Ishikawa (cell line): ENCODE data around the gene SCAPER.

ENCODE experiments used
- CEBPB ChIP-seq: IDR thresholded peaks from 2 replicates; pipeline ENCODE4 v1.6.1; 2012
- CREB1 ChIP-seq: IDR thresholded peaks from 2 replicates; pipeline ENCODE4 v1.6.1; 2012; ENCODE audit warnings: low read depth
- EGR1 ChIP-seq: IDR thresholded peaks from 2 replicates; pipeline ENCODE4 v1.6.1; 2012
- EP300 ChIP-seq: IDR thresholded peaks from 2 replicates; pipeline ENCODE4 v1.6.1; 2012; ENCODE audit warnings: borderline replicate concordance
- FOXM1 ChIP-seq: IDR thresholded peaks from 2 replicates; pipeline ENCODE4 v1.6.1; 2012; ENCODE audit warnings: low read depth, borderline replicate concordance
- NFIC ChIP-seq: IDR thresholded peaks from 2 replicates; pipeline ENCODE4 v1.6.1; 2012
- RAD21 ChIP-seq: IDR thresholded peaks from 2 replicates; pipeline ENCODE4 v1.6.1; 2012; ENCODE audit warnings: low read depth
- TAF1 ChIP-seq: IDR thresholded peaks from 2 replicates; pipeline ENCODE4 v1.6.1; 2012; ENCODE audit warnings: low read depth, mild to moderate bottlenecking
- TCF12 ChIP-seq: IDR thresholded peaks from 2 replicates; pipeline ENCODE4 v1.6.1; 2012; ENCODE audit warnings: low read depth
- TEAD4 ChIP-seq: IDR thresholded peaks from 2 replicates; pipeline ENCODE4 v1.6.1; 2012
- YY1 ChIP-seq: IDR thresholded peaks from 2 replicates; pipeline ENCODE4 v1.6.1; 2012; ENCODE audit warnings: low read depth
- ZBTB7A ChIP-seq: IDR thresholded peaks from 2 replicates; pipeline ENCODE4 v1.6.1; 2012; ENCODE audit warnings: low read depth
- TF ChIP-seq, protein P1 (sequence below): IDR thresholded peaks from 2 replicates; pipeline ENCODE4 v1.6.1; 2012
- TF ChIP-seq, protein P2 (sequence below): IDR thresholded peaks from 2 replicates; pipeline ENCODE4 v1.6.1; 2012
- TF ChIP-seq, protein P3 (sequence below): IDR thresholded peaks from 2 replicates; pipeline ENCODE4 v1.6.1; 2012; ENCODE audit warnings: low read depth, mild to moderate bottlenecking

Gene SCAPER

DNA sequence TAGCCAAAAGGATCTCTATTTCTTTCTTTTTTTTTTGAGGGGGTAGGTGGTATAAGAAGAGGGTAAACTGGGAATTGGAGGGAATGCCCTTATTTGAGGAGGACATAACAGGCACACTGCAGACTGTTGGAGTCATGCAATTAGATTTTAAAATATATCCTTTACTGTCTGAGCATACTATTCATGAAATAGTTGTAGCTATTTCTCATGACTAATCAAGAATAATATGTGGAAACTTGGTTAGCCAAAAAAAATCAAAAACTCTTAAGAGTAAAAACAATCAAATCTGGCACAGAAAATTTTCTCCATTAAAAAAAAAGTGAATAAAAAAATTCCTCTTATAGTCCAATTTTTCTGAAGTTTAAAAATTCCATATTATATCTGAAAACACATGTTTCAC, 174.9 kb downstream of the SCAPER start:
- TF ChIP-seq RAD21 (no peak), CREB1 (no peak), EGR1 (no peak), FOXM1 (no peak), EP300 (no peak), CEBPB (no peak), ZBTB7A (no peak), TCF12 (no peak), YY1 (no peak)
- TF ChIP-seq, protein P1, sequence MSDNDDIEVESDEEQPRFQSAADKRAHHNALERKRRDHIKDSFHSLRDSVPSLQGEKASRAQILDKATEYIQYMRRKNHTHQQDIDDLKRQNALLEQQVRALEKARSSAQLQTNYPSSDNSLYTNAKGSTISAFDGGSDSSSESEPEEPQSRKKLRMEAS = no peak
- TF ChIP-seq, protein P2, sequence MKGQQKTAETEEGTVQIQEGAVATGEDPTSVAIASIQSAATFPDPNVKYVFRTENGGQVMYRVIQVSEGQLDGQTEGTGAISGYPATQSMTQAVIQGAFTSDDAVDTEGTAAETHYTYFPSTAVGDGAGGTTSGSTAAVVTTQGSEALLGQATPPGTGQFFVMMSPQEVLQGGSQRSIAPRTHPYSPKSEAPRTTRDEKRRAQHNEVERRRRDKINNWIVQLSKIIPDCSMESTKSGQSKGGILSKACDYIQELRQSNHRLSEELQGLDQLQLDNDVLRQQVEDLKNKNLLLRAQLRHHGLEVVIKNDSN = no peak
- TF ChIP-seq, protein P3, sequence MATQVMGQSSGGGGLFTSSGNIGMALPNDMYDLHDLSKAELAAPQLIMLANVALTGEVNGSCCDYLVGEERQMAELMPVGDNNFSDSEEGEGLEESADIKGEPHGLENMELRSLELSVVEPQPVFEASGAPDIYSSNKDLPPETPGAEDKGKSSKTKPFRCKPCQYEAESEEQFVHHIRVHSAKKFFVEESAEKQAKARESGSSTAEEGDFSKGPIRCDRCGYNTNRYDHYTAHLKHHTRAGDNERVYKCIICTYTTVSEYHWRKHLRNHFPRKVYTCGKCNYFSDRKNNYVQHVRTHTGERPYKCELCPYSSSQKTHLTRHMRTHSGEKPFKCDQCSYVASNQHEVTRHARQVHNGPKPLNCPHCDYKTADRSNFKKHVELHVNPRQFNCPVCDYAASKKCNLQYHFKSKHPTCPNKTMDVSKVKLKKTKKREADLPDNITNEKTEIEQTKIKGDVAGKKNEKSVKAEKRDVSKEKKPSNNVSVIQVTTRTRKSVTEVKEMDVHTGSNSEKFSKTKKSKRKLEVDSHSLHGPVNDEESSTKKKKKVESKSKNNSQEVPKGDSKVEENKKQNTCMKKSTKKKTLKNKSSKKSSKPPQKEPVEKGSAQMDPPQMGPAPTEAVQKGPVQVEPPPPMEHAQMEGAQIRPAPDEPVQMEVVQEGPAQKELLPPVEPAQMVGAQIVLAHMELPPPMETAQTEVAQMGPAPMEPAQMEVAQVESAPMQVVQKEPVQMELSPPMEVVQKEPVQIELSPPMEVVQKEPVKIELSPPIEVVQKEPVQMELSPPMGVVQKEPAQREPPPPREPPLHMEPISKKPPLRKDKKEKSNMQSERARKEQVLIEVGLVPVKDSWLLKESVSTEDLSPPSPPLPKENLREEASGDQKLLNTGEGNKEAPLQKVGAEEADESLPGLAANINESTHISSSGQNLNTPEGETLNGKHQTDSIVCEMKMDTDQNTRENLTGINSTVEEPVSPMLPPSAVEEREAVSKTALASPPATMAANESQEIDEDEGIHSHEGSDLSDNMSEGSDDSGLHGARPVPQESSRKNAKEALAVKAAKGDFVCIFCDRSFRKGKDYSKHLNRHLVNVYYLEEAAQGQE = no peak

DNA sequence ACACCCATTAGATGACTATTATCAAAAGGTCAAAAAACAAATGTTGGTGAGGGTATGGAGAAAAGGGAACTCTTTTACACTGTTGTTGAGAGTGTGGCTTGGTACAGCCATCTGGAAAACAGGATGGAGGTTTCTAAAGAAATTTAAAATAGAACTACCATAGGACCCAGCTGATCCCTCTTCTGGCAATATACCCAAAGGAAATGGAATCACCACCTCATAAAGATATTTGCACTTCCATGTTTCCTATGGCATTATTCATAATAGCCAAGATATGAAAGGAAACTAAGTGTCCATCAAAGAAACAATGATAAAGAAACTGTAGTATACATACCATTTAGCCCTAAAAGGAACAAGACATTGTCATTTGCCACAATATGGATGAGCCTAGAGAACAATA, 186.3 kb downstream of the SCAPER start:
- TF ChIP-seq, protein P2 = no peak
- no peak for TF ChIP-seq EP300
- no peak for TF ChIP-seq EGR1
- TF ChIP-seq ZBTB7A = no peak
- TF ChIP-seq CREB1 = no peak
- TF ChIP-seq CEBPB = no peak
- TF ChIP-seq TEAD4 = no peak
- TF ChIP-seq YY1 = no peak
- no peak for TF ChIP-seq TAF1
- TF ChIP-seq FOXM1 = no peak
- TF ChIP-seq RAD21 = no peak
- TF ChIP-seq TCF12 = no peak
- TF ChIP-seq, protein P3 = no peak
- TF ChIP-seq, protein P1 = no peak
- no peak for TF ChIP-seq NFIC

DNA sequence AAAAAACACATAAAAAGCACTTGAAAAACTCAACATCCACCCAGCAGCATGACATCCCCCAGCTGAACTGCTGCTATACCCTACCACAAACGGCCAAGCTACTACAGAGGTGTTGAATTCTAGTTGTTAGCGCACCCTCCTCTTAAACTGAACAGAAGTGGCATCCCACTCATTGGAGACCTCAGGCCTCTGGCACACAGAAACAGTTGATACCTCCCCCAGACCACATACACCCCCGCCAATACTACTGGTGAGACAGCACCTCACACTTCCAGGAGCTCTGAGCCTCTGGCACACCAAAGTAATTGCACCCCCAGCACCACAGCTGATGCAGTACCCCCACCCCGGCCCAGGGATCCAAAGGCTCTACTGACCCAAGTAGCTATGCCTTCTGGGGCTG, 190.2 kb downstream of the SCAPER start:
- TF ChIP-seq TEAD4 (no peak), CEBPB (no peak), CREB1 (no peak), TAF1 (no peak), EP300 (no peak), FOXM1 (no peak), YY1 (no peak), NFIC (no peak), ZBTB7A (no peak)
- TF ChIP-seq, protein P1 = no peak

DNA sequence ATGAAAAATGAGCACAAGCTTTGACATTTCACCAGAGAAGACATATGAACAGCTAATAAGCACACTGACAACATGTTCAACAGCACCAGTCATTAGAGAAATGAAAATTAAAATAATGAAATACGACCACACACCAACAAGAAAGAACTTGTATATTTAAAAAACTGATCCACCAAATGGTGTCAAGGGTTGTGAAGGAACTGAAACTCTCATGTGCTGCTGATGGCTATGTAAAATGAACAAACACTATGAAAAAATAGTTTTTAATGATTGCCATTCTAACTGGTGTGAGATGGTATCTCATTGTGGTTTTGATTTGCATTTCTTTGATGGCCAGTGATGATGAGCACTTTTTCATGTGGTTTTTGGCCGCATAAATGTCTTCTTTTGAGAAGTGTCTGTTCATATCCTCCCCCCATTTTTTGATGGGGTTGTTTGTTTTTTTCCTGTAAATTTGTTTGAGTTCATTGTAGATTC, 193.8 kb downstream of the SCAPER start:
- TF ChIP-seq TEAD4 = no peak
- TF ChIP-seq, protein P3 = no peak
- TF ChIP-seq, protein P1 = no peak
- no peak for TF ChIP-seq RAD21
- no peak for TF ChIP-seq TAF1
- no peak for TF ChIP-seq FOXM1
- no peak for TF ChIP-seq EGR1
- no peak for TF ChIP-seq TCF12
- TF ChIP-seq YY1 = no peak
- no peak for TF ChIP-seq EP300
